ENCODE results near the gene SHC3. TPM values are rescaled to one million over a fixed set of nuclear protein-coding genes. Genes with fewer than 3 reads are reported as not detected.

The SHC3 gene
- total RNA-seq, 1 experiment from 2014 or later = 0.66 TPM

GRCh38 chr9:89177012-89177943 is 1.3 kb downstream of the SHC3 start:
- H3K9ac ChIP-seq (ENCODE audit: low read length) = no peak overlapping the region
- H3K9me2 ChIP-seq (replicated peaks; ENCODE audit: low read length) = no peaks in the 10 kb centered on the region
- no peak for DNase-seq
- no peaks in the 10 kb centered on the region for H4K20me1 ChIP-seq (ENCODE audit: low read length)
- peaks cover 17% of the 10 kb centered on the region for H3K4me1 ChIP-seq (ENCODE audit: insufficient read depth, low read length)
- no peaks in the 10 kb centered on the region for H3K27me3 ChIP-seq (ENCODE audit: low read length)
- BruUV-seq (replicated peaks) = no TSS peak
- peak overlapping the region; percentile 24 for H3K4me2 ChIP-seq (ENCODE audit: low read length)
- TF ChIP-seq EZH2 (IDR thresholded peaks at IDR 0.05; ENCODE audit: low read length, unreplicated experiment) = no peak
- TF ChIP-seq CTCF (conservative IDR thresholded peaks at IDR 0.05; ENCODE audit: low read depth, low read length) = no peak
- no peak for TF ChIP-seq EZH2phosphoT487 (IDR thresholded peaks at IDR 0.05; ENCODE audit: borderline replicate concordance, low read length)
- intact Hi-C loops (cut with micrococcal nuclease) = loop anchor here (10.0 kb wide), 1 partner anchor 258 kb away; no protein-coding TSS in a partner anchor
- ChIA-PET CTCF (no interaction called here), POLR2A (ENCODE audit: unreplicated experiment) (no interaction called here)
- H2AFZ ChIP-seq (ENCODE audit: low read length) = no peak overlapping the region
- no peak for ATAC-seq
- H3K36me3 ChIP-seq (ENCODE audit: low read depth, low read length) = no peaks in the 10 kb centered on the region
- H3K27ac ChIP-seq (ENCODE audit: low read length) = no peak overlapping the region
- peak overlapping the region; percentile 22; the same call in 1 of the 2 replicates for H3K4me3 ChIP-seq (ENCODE audit: low read length)
- H3F3A ChIP-seq (ENCODE audit: low read length, unreplicated experiment) = no peaks in the 10 kb centered on the region
- no peaks in the 10 kb centered on the region for H3K9me3 ChIP-seq (ENCODE audit: low read length)
- H3K79me2 ChIP-seq (ENCODE audit: low read length) = no peaks in the 10 kb centered on the region

GRCh38 chr9:89175828-89176261 is 2.8 kb downstream of the SHC3 start:
- Histone ChIP-seq H4K20me1 (ENCODE audit: low read length) (no peaks in the 10 kb centered on the region), H3K27ac (ENCODE audit: low read length) (no peak overlapping the region), H3K36me3 (ENCODE audit: low read depth, low read length) (no peaks in the 10 kb centered on the region), H3K79me2 (ENCODE audit: low read length) (no peaks in the 10 kb centered on the region), H2AFZ (ENCODE audit: low read length) (no peak overlapping the region), H3K4me3 (ENCODE audit: low read length) (no peak overlapping the region), H3F3A (ENCODE audit: low read length, unreplicated experiment) (no peaks in the 10 kb centered on the region), H3K9me3 (ENCODE audit: low read length) (no peaks in the 10 kb centered on the region), H3K4me1 (ENCODE audit: insufficient read depth, low read length) (peaks cover 17% of the 10 kb centered on the region), H3K9me2 (replicated peaks; ENCODE audit: low read length) (no peaks in the 10 kb centered on the region), H3K27me3 (ENCODE audit: low read length) (no peaks in the 10 kb centered on the region), H3K9ac (ENCODE audit: low read length) (no peak overlapping the region), H3K4me2 (ENCODE audit: low read length) (peak overlapping the region; percentile 24; the same call in 1 of the 2 replicates)
- BruUV-seq (replicated peaks) = no TSS peak
- intact Hi-C loops (cut with micrococcal nuclease) = loop anchor here (2.0 to 10.0 kb wide), 2 partner anchors 137 to 259 kb away; no protein-coding TSS in a partner anchor
- DNase-seq (no peak), ATAC-seq (no peak)
- CTCF ChIA-PET = no interaction called here
- no peak for TF ChIP-seq CTCF (conservative IDR thresholded peaks at IDR 0.05; ENCODE audit: low read depth, low read length)
- TF ChIP-seq EZH2phosphoT487 (IDR thresholded peaks at IDR 0.05; ENCODE audit: borderline replicate concordance, low read length) = no peak
- TF ChIP-seq EZH2 (IDR thresholded peaks at IDR 0.05; ENCODE audit: low read length, unreplicated experiment) = no peak
- POLR2A ChIA-PET (ENCODE audit: unreplicated experiment) = no interaction called here

- intact Hi-C loops (cut with micrococcal nuclease) = loop anchor here (2.0 to 10.0 kb wide), 2 partner anchors 139 to 261 kb away; no protein-coding TSS in a partner anchor
- no peak overlapping the region for H3K27ac ChIP-seq (ENCODE audit: low read length)
- H3K4me1 ChIP-seq (ENCODE audit: insufficient read depth, low read length) = peaks cover 11% of the 10 kb centered on the region
- CTCF ChIA-PET = no interaction called here
- BruUV-seq (replicated peaks) = no TSS peak
- no peaks in the 10 kb centered on the region for H3K9me3 ChIP-seq (ENCODE audit: low read length)
- no peak overlapping the region for H2AFZ ChIP-seq (ENCODE audit: low read length)
- no peaks in the 10 kb centered on the region for H3K9me2 ChIP-seq (replicated peaks; ENCODE audit: low read length)
- POLR2A ChIA-PET (ENCODE audit: unreplicated experiment) = no interaction called here
- no peaks in the 10 kb centered on the region for H3K27me3 ChIP-seq (ENCODE audit: low read length)
- ATAC-seq = no peak
- H3K4me2 ChIP-seq (ENCODE audit: low read length) = no peak overlapping the region
- no peak overlapping the region for H3K4me3 ChIP-seq (ENCODE audit: low read length)
- H3K36me3 ChIP-seq (ENCODE audit: low read depth, low read length) = no peaks in the 10 kb centered on the region
- H3F3A ChIP-seq (ENCODE audit: low read length, unreplicated experiment) = no peaks in the 10 kb centered on the region
- no peak for DNase-seq
- no peak overlapping the region for H3K9ac ChIP-seq (ENCODE audit: low read length)
- TF ChIP-seq EZH2phosphoT487 (IDR thresholded peaks at IDR 0.05; ENCODE audit: borderline replicate concordance, low read length) = no peak
- no peak for TF ChIP-seq EZH2 (IDR thresholded peaks at IDR 0.05; ENCODE audit: low read length, unreplicated experiment)
- TF ChIP-seq CTCF (conservative IDR thresholded peaks at IDR 0.05; ENCODE audit: low read depth, low read length) = no peak
- H4K20me1 ChIP-seq (ENCODE audit: low read length) = no peaks in the 10 kb centered on the region
- H3K79me2 ChIP-seq (ENCODE audit: low read length) = no peaks in the 10 kb centered on the region
These were observed 4.3 kb downstream of the SHC3 start for GRCh38 chr9:89174291-89174690.
